HFF-Myc (cell line): Measurements from ENCODE around the gene NUAK1.

ENCODE experiments used
- DNase-seq: peaks from one replicate; pipeline ENCODE4 v3.0.0-alpha.2; 2011; ENCODE audit warnings: low read depth; ENCODE audit errors: extremely low read depth
- H3K4me3 ChIP-seq: replicated peaks from 2 replicates; pipeline ENCODE4 v1.5.1; 2011; ENCODE audit warnings: low read depth, mild to moderate bottlenecking, control low read depth, low read length
- TF ChIP-seq, protein P1 (sequence below): IDR thresholded peaks from 2 replicates; pipeline ENCODE4 v1.5.1; 2012; ENCODE audit warnings: mild to moderate bottlenecking, low read depth, low read length, control low read depth; ENCODE audit errors: missing control alignments

NUAK1 gene

DNA sequence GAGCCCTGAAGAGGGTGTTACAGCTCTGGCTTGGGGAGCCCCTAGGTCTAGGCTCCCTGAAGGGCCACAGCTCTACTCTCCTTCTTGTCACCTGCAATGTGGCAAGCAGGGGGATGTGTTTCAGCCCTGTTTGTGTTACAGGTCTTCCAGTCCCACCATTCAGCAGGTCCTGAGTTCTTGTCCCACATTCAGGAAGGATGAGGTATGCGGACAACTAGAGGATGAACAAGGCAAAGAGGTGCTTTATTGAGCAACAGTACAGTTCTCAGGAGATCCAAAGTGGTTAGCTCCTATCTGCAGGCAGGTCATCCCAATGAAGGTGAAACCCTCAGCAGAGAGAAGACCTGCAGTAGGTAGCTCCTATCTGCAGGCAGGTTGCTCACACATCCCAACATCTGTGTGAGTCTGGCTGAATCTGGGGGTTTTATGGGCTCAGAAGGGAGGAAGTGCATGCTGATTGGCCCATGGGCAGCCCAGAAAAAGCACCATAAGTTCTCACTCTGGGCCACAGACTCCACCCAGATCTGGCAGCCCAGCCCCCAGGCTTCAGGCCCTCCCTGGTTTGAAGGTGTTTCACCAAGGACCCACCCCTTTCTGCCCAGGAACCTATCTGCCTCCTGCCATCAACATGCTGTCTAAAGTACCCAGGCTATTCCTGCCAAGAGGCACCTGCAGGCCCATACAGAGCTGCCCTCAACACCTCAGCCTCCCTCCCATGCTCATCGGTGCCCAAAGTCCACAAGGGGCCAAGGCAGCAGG lies 98.9 kb downstream of the NUAK1 start:
- DNase-seq, result no peak

DNA sequence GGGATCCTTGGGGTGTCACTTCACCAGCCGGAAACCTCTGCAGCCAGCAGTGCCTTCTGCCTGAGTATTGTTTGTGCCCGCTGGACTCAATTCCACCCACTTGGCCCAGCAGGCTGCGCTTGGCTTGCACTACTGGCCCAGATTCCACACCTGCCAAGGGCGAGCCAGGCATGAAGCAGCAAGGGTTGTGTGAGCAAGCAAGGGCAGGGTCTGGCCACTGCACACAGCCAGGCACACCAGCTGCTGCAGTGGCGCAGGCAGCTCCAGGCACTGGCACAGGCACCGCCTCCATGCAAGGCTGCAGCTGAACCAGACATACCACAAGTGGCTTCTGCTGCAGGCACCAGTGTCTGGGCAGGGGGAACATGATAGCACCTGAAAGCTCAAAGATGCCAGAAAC lies 99.5 kb downstream of the NUAK1 start:
- DNase-seq, result no peak
- H3K4me3 ChIP-seq, result no peak overlapping the region
- TF ChIP-seq, protein P1, sequence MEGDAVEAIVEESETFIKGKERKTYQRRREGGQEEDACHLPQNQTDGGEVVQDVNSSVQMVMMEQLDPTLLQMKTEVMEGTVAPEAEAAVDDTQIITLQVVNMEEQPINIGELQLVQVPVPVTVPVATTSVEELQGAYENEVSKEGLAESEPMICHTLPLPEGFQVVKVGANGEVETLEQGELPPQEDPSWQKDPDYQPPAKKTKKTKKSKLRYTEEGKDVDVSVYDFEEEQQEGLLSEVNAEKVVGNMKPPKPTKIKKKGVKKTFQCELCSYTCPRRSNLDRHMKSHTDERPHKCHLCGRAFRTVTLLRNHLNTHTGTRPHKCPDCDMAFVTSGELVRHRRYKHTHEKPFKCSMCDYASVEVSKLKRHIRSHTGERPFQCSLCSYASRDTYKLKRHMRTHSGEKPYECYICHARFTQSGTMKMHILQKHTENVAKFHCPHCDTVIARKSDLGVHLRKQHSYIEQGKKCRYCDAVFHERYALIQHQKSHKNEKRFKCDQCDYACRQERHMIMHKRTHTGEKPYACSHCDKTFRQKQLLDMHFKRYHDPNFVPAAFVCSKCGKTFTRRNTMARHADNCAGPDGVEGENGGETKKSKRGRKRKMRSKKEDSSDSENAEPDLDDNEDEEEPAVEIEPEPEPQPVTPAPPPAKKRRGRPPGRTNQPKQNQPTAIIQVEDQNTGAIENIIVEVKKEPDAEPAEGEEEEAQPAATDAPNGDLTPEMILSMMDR, result no peak

More for the DNA sequence above, 98.9 kb downstream of the NUAK1 start:
- TF ChIP-seq, protein P1, result no peak
- H3K4me3 ChIP-seq, result no peak overlapping the region

DNA sequence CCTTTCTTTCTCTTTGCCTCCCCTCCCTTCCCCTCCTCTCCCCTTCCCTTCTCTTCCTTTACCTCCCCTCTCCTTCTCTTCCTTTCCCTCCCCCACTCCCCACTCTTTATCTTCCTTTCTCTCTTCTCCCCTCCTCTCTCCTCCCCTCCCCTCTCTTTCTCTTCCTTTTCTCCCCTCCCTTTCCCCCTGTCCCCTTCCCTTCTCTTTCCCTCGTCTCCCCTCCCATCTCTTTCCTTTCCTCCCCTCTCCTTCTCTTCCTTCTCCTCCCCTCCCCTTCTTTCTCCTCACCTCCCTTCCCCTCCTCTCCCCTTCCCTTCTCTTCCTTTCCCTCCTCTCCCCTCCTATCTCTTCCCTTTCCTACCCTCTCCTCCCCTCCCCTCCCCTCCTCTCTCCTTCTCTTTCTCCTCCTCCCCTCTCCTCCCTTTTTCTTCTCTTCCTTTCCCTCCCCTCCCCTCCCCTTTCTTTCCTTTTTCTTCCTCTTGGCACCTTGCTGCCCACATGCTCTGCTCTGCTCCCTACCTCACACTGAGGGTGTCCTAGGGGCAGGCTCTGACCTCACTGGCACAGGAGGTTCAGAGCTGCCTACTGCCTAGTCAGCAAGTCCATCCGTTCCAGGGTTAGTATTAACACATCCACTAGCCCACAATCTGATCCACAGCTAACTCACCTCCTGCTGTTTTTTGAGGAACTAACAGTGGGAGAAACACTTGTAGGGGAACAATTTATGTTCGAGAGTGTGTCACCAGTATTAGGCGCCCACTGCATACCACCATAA lies 101.0 kb downstream of the NUAK1 start:
- H3K4me3 ChIP-seq, result no peak overlapping the region
- TF ChIP-seq, protein P1, result no peak

DNA sequence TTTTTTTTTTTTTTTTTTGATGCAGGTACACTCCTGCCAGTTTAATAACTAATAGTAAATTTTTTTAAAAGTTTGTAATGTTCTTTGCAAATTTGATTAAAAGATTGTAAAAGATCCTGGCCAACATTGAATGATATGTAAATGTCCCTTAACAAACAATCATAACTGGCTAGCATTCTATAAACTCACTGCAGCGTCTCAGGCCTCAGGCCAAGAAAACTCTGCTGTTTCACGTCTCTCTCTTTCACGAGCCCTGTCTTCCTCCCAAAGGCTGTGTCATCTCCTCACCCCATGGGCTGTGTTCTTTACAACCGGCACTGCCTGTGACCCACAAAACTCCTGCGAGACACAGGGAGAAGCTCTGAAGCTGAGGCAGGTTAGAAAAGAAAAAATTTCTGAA lies 103.3 kb downstream of the NUAK1 start:
- H3K4me3 ChIP-seq, result no peak overlapping the region
- TF ChIP-seq, protein P1, result no peak
- DNase-seq, result no peak

More for the DNA sequence above, 101.0 kb downstream of the NUAK1 start:
- DNase-seq, result no peak

DNA sequence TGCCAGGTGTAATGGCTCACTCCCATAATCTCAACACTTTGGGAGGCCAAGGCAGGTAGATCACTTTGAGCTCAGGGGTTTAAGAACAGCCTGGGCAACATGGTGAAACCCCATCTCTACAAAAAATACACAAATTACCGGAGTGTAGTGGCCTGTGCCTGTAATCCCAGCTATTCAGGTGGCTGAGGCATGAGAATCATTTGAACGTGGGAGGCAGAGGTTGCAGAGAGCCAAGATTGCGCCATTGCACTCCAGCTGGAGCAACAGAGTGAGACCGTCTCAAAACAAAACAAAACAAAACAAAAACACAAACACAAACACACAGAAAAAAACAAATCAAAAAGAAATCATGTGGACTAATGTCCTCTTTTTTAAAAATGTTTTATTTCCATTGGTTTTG lies 104.4 kb downstream of the NUAK1 start:
- no peak for DNase-seq
- no peak overlapping the region for H3K4me3 ChIP-seq
- TF ChIP-seq, protein P1, result no peak

DNA sequence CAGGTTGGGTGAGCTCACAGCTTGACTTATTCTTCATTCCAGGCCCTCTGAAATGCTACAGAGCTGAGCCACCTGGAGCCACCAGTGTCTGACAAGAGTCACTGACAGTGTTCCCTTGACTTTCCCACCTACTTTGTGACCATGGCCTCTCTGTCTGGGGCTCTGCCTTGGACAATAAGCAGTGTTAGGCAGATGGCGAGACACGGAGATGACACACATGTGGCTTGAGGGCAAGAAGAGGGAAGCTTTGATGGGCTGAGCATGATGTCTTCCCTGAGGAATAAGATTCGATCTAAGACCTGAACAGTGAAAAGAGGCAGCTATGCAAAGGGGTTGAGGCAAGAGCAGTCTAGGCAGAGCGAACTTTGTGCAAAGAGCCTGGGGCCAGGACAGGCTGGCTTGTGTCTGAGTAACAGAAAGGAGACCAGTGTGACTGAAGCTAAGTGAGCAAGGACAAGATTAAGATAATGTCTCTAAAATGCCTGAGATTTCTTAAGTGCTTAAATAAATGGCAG lies 105.5 kb downstream of the NUAK1 start:
- no peak overlapping the region for H3K4me3 ChIP-seq
- no peak for DNase-seq
- TF ChIP-seq, protein P1, result no peak
